ENCODE data around the gene PUSL1. TPM values are rescaled to one million over a fixed set of nuclear protein-coding genes. Genes with fewer than 3 reads are reported as not detected.

The PUSL1 gene
- total and polyA plus RNA-seq, 2 experiments from 2014 or later: 41.5 to 55.8 TPM

Small RNAs within 50 kb of the gene (microRNA-seq; reads per million reads assigned to microRNA genes)
- not detected for gene MIR6726
- gene MIR6727: not detected
- gene MIR6808: not detected

Small RNAs within 50 kb of the gene (small RNA-seq; reads per million reads assigned to genes)
- not detected for gene MIR6726 (ENCODE audit: low replicate concordance)

Other genes with a start within 250 kb of the PUSL1 start
- gene RNF223, start 234.3 kb upstream of the PUSL1 start, total RNA-seq (2014; rRNA removed; shearing (Covaris generic)): not detected in 2 replicates
- not detected in 2 replicates for gene RNF223, start 234.3 kb upstream of the PUSL1 start, polyA plus RNA-seq (2016; fragmentation: Nextera tagmentation; extraction: Ambion mirVana)
- gene C1orf159, start 192.5 kb upstream of the PUSL1 start, total RNA-seq (2014; rRNA removed; shearing (Covaris generic)): 21.3 and 21.5 TPM in 2 replicates
- gene C1orf159, start 192.5 kb upstream of the PUSL1 start, polyA plus RNA-seq (2016; fragmentation: Nextera tagmentation; extraction: Ambion mirVana): 9.6 and 9.9 TPM in 2 replicates
- 0.45 TPM in 1 of 2 replicates, not detected in the other for gene TTLL10, start 134.7 kb upstream of the PUSL1 start, total RNA-seq (2014; rRNA removed; shearing (Covaris generic))
- not detected in 2 replicates for gene TTLL10, start 134.7 kb upstream of the PUSL1 start, polyA plus RNA-seq (2016; fragmentation: Nextera tagmentation; extraction: Ambion mirVana)
- 0.58 and 1.5 TPM in 2 replicates for gene TNFRSF18, start 102.0 kb upstream of the PUSL1 start, total RNA-seq (2014; rRNA removed; shearing (Covaris generic))
- 0.56 and 1.1 TPM in 2 replicates for gene TNFRSF18, start 102.0 kb upstream of the PUSL1 start, polyA plus RNA-seq (2016; fragmentation: Nextera tagmentation; extraction: Ambion mirVana)
- not detected in 2 replicates for gene TNFRSF4, start 94.4 kb upstream of the PUSL1 start, total RNA-seq (2014; rRNA removed; shearing (Covaris generic))
- not detected in 2 replicates for gene TNFRSF4, start 94.4 kb upstream of the PUSL1 start, polyA plus RNA-seq (2016; fragmentation: Nextera tagmentation; extraction: Ambion mirVana)
- 51.6 and 62.6 TPM in 2 replicates for gene SDF4, start 76.6 kb upstream of the PUSL1 start, total RNA-seq (2014; rRNA removed; shearing (Covaris generic))
- gene SDF4, start 76.6 kb upstream of the PUSL1 start, polyA plus RNA-seq (2016; fragmentation: Nextera tagmentation; extraction: Ambion mirVana): 45.0 and 49.2 TPM in 2 replicates
- gene B3GALT6, start 76.4 kb upstream of the PUSL1 start, total RNA-seq (2014; rRNA removed; shearing (Covaris generic)): 26.5 and 33.5 TPM in 2 replicates
- gene B3GALT6, start 76.4 kb upstream of the PUSL1 start, polyA plus RNA-seq (2016; fragmentation: Nextera tagmentation; extraction: Ambion mirVana): 5.5 and 9.3 TPM in 2 replicates
- 3.0 and 4.1 TPM in 2 replicates for gene C1QTNF12, start 61.9 kb upstream of the PUSL1 start, total RNA-seq (2014; rRNA removed; shearing (Covaris generic))
- 4.1 and 4.2 TPM in 2 replicates for gene C1QTNF12, start 61.9 kb upstream of the PUSL1 start, polyA plus RNA-seq (2016; fragmentation: Nextera tagmentation; extraction: Ambion mirVana)
- 70.2 and 73.5 TPM in 2 replicates for gene UBE2J2, start 34.7 kb upstream of the PUSL1 start, total RNA-seq (2014; rRNA removed; shearing (Covaris generic))
- 47.1 and 49.5 TPM in 2 replicates for gene UBE2J2, start 34.7 kb upstream of the PUSL1 start, polyA plus RNA-seq (2016; fragmentation: Nextera tagmentation; extraction: Ambion mirVana)
- gene SCNN1D, start 28.2 kb upstream of the PUSL1 start, total RNA-seq (2014; rRNA removed; shearing (Covaris generic)): 0.70 and 1.4 TPM in 2 replicates
- gene SCNN1D, start 28.2 kb upstream of the PUSL1 start, polyA plus RNA-seq (2016; fragmentation: Nextera tagmentation; extraction: Ambion mirVana): 1.7 and 1.8 TPM in 2 replicates
- 27.7 and 31.9 TPM in 2 replicates for gene ACAP3, start 667 bp upstream of the PUSL1 start, total RNA-seq (2014; rRNA removed; shearing (Covaris generic))
- gene ACAP3, start 667 bp upstream of the PUSL1 start, polyA plus RNA-seq (2016; fragmentation: Nextera tagmentation; extraction: Ambion mirVana): 6.4 and 8.1 TPM in 2 replicates
- gene INTS11, start 16.1 kb downstream of the PUSL1 start, total RNA-seq (2014; rRNA removed; shearing (Covaris generic)): 140 and 161 TPM in 2 replicates
- 102 and 110 TPM in 2 replicates for gene INTS11, start 16.1 kb downstream of the PUSL1 start, polyA plus RNA-seq (2016; fragmentation: Nextera tagmentation; extraction: Ambion mirVana)
- 12.9 and 13.5 TPM in 2 replicates for gene CPTP, start 16.2 kb downstream of the PUSL1 start, total RNA-seq (2014; rRNA removed; shearing (Covaris generic))
- 8.1 and 8.2 TPM in 2 replicates for gene CPTP, start 16.2 kb downstream of the PUSL1 start, polyA plus RNA-seq (2016; fragmentation: Nextera tagmentation; extraction: Ambion mirVana)
- gene TAS1R3, start 22.7 kb downstream of the PUSL1 start, total RNA-seq (2014; rRNA removed; shearing (Covaris generic)): 0.14 TPM in 1 of 2 replicates, not detected in the other
- 0.12 TPM in 1 of 2 replicates, not detected in the other for gene TAS1R3, start 22.7 kb downstream of the PUSL1 start, polyA plus RNA-seq (2016; fragmentation: Nextera tagmentation; extraction: Ambion mirVana)
- 62.7 and 69.7 TPM in 2 replicates for gene DVL1, start 40.8 kb downstream of the PUSL1 start, total RNA-seq (2014; rRNA removed; shearing (Covaris generic))
- gene DVL1, start 40.8 kb downstream of the PUSL1 start, polyA plus RNA-seq (2016; fragmentation: Nextera tagmentation; extraction: Ambion mirVana): 13.5 and 15.4 TPM in 2 replicates
- 11.7 and 17.2 TPM in 2 replicates for gene MXRA8, start 50.0 kb downstream of the PUSL1 start, total RNA-seq (2014; rRNA removed; shearing (Covaris generic))
- 7.6 and 9.1 TPM in 2 replicates for gene MXRA8, start 50.0 kb downstream of the PUSL1 start, polyA plus RNA-seq (2016; fragmentation: Nextera tagmentation; extraction: Ambion mirVana)
- gene AURKAIP1, start 66.6 kb downstream of the PUSL1 start, total RNA-seq (2014; rRNA removed; shearing (Covaris generic)): 156 and 167 TPM in 2 replicates
- 355 and 369 TPM in 2 replicates for gene AURKAIP1, start 66.6 kb downstream of the PUSL1 start, polyA plus RNA-seq (2016; fragmentation: Nextera tagmentation; extraction: Ambion mirVana)
- 146 and 147 TPM in 2 replicates for gene CCNL2, start 90.7 kb downstream of the PUSL1 start, total RNA-seq (2014; rRNA removed; shearing (Covaris generic))
- 99.4 and 115 TPM in 2 replicates for gene CCNL2, start 90.7 kb downstream of the PUSL1 start, polyA plus RNA-seq (2016; fragmentation: Nextera tagmentation; extraction: Ambion mirVana)
- gene MRPL20, start 98.7 kb downstream of the PUSL1 start, total RNA-seq (2014; rRNA removed; shearing (Covaris generic)): 158 and 173 TPM in 2 replicates
- 319 and 344 TPM in 2 replicates for gene MRPL20, start 98.7 kb downstream of the PUSL1 start, polyA plus RNA-seq (2016; fragmentation: Nextera tagmentation; extraction: Ambion mirVana)
- gene ANKRD65, start 112.7 kb downstream of the PUSL1 start, total RNA-seq (2014; rRNA removed; shearing (Covaris generic)): 1.7 and 1.8 TPM in 2 replicates
- gene ANKRD65, start 112.7 kb downstream of the PUSL1 start, polyA plus RNA-seq (2016; fragmentation: Nextera tagmentation; extraction: Ambion mirVana): 1.6 and 2.6 TPM in 2 replicates
- 21.9 and 31.5 TPM in 2 replicates for gene VWA1, start 127.1 kb downstream of the PUSL1 start, total RNA-seq (2014; rRNA removed; shearing (Covaris generic))
- 7.2 and 7.9 TPM in 2 replicates for gene VWA1, start 127.1 kb downstream of the PUSL1 start, polyA plus RNA-seq (2016; fragmentation: Nextera tagmentation; extraction: Ambion mirVana)
- 0.45 and 1.2 TPM in 2 replicates for gene ATAD3C, start 141.1 kb downstream of the PUSL1 start, total RNA-seq (2014; rRNA removed; shearing (Covaris generic))
- 1.1 and 1.3 TPM in 2 replicates for gene ATAD3C, start 141.1 kb downstream of the PUSL1 start, polyA plus RNA-seq (2016; fragmentation: Nextera tagmentation; extraction: Ambion mirVana)
- gene ATAD3B, start 163.2 kb downstream of the PUSL1 start, total RNA-seq (2014; rRNA removed; shearing (Covaris generic)): 61.4 and 63.4 TPM in 2 replicates
- gene ATAD3B, start 163.2 kb downstream of the PUSL1 start, polyA plus RNA-seq (2016; fragmentation: Nextera tagmentation; extraction: Ambion mirVana): 32.3 and 37.8 TPM in 2 replicates
- gene ATAD3A, start 203.6 kb downstream of the PUSL1 start, total RNA-seq (2014; rRNA removed; shearing (Covaris generic)): 71.4 and 80.3 TPM in 2 replicates
- gene ATAD3A, start 203.6 kb downstream of the PUSL1 start, polyA plus RNA-seq (2016; fragmentation: Nextera tagmentation; extraction: Ambion mirVana): 36.5 and 39.3 TPM in 2 replicates
- gene TMEM240, start 232.0 kb downstream of the PUSL1 start, total RNA-seq (2014; rRNA removed; shearing (Covaris generic)): 0.74 and 5.1 TPM in 2 replicates
- gene TMEM240, start 232.0 kb downstream of the PUSL1 start, polyA plus RNA-seq (2016; fragmentation: Nextera tagmentation; extraction: Ambion mirVana): 1.8 and 1.9 TPM in 2 replicates

Data from GM23338 (cell line).